HG03025 (cell line): ENCODE data around the gene POLDIP2.

ENCODE experiments used
- ATAC-seq: cut with Tn5 transposase; IDR thresholded peaks from one replicate; pipeline ENCODE4 v1.9.1; 2021; ENCODE audit warnings: mild to moderate bottlenecking, moderate library complexity; ENCODE audit not compliant: unreplicated experiment, low FRiP score

POLDIP2 gene

DNA sequence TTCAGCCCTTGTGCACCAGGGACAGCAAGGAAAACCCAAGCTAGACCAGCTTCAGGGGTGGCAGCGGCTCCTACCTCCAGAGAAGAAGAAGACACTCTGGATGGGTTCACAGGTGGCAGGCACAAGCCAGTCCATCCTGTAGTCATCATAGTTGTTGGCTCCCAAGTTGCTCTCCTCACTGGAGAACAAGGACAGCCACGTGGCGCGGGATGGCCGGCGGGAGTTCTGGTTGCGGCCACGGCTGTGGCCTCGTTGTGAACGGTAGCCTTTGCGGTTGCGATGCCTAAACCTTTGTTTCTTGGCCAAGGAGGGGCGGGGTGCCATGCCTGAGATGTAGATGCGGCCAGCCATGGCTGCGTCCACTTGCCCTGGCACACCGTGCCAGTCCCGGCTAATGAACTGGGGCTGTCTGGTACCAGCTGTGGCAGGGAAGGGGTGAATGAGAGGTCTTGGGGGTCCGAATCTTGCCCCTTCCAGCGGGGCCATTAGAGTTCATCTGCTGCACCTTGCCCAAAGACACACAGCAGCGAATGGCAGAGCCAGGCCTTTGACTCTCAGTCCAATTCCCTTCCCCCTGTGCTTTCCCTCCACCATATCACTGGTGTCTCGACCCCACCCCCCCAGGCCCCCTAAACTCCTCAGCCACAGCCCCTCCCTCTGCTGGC is 10.4 kb upstream of the POLDIP2 start:
- no peak for ATAC-seq

GRCh38 chr17:28366605-28367004 is 9.3 kb upstream of the POLDIP2 start:
- ATAC-seq, result no peak

DNA sequence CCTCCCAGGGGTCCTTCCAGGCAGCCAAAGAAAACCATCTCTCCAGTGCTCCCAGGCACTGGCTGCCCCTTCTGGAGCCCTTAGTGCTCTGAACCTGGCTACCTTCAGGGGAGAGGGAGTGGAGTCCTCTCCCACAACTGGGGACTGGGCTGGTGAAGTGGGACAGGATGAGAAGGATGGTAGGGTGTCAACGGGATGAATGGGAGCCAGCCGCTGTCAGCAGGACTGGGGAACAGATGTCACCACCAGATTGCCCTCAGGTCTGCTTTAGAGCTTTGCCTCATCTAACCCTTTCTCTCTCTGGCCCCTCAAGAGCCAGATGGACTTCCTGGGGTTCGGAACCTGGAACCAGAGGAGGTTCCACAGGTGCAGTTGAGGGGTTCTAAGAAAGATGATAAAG is 8.2 kb upstream of the POLDIP2 start:
- no peak for ATAC-seq

DNA sequence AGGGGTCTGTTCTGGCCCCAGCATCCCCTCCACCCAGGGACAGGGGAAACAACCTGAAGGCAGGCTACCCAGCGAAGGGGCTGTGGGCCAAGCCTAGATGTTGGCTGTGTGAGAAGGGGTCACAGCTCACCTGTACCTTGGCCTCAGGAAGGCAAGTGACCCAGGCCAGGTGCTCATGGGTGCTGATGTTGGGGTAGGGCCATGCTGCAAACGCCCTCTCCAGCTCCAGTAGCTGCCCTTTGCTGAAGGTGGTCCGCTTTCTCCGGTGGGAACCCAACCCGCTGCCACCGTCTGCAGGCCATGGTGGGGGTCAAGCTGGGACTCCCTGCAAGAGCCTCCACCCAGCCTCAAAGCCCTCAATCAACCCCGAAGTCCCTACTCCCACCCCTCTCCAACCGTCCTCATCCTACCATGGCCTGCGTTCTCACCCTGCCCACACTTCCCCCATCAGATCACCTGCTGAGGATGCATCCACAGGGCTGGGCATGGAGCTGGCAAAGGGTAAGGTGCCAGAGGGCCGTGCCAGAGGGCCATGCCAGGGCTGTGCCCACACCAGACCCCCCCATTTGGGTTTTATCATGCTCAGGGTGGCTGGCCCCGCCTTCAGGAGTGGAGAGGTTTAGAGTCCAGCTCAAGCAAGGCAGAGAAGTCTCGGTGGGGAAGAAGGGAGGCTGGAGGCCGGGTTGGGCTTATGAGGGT is 7.5 kb upstream of the POLDIP2 start, which contains the start of gene SEBOX:
TSS of gene SEBOX (minus strand) at position 535 of the 699 bp plus-strand sequence. CDS start at position 487, 48 bp downstream.
- no peak for ATAC-seq

DNA sequence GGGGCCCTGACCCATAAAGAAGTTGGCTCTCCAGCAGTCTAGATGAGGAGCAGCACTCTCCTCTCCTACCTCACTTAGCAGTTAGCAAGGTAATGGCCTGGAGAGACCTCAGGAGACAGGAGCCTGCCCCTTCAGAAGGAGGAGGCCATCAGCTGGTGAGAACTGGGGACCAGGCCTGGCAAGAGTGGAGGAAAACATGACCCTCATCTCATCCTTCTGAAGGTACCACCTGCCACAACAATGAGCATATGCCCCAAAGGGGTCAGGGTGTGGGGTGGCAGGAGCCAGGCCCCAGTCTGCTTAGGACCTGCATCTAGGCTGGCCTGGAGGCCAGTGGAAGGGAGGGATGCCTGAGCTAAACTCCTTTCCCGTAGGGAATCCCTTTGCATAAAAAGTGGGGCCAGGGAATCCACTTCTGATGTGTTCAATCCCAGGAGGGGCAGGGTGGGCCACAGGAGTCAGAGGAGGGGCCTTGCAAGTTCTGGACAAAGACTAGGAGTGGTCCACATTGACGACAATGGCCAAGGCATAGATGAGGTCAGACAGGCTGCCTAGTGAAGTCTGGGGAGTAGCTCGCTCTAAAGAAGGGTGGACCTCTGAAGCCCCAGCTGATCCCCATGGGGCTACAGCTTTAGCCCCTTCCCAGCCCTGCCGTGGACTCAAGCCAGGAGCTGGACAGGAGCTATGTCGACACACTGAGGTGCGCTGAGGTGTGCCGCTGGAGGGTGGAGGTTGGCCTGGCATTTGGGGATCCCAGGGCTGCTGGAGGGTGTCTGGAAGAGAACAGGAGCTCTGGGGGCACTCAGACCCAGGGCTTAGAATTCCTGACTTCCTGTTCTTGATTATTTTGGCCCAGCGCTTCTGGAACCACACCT is 6.7 kb upstream of the POLDIP2 start:
- ATAC-seq, result no peak

GRCh38 chr17:28363186-28363585 is 5.9 kb upstream of the POLDIP2 start:
- ATAC-seq, result no peak

DNA sequence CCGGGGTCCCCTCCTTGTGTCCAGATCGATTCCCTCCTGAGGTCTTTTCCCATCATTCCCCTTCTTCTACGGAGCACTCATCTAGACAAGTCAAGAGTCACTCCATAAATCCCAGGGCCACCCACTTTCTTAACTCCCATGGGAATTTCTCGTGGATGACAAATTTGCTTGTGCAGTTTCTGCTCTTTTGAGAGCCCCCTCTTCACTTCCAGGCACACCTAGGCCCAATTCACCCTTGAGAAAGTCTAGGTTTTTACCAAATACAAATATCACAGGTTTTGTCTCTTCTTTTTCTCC is 522 bp upstream of the POLDIP2 start:
- ATAC-seq, result no peak

DNA sequence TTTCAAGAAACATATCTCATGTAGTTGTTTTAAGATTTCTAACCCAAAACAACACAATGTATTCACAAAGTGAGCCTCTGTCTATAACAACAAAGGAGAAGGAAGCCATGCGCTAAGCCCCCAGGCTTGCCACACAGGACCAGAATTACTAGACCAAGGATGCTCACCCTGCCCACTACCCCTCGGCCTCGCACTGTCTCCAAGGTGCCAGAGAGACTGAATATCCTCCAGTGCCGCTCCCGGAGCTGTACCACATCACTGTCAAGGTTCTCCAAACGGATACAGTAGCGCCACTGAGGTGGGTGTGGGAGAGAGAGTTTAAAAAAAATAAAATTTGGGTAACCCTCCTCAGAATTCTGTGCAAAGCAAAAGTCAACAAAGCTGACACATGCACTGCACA is 7.1 kb downstream of the POLDIP2 start:
- no peak for ATAC-seq

DNA sequence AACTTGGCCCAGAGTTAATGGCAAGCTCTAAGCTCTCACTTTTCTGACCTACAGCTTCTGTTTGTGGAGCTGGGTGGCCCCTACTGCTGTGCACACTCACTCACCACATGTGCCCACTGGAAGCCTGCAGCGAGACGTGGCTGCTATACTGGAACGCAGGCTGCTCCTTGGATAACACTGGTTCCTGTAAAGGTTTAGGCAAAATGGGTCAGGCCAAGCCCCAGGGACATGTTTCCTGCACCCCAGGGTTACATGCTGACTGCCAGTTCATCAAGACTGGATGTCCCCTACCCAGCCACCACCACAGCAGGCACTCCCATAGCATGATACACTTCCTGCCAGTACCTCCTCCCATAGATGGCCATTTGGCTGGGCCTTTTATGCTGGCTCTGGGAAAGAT is 8.3 kb downstream of the POLDIP2 start:
- ATAC-seq, result no peak

DNA sequence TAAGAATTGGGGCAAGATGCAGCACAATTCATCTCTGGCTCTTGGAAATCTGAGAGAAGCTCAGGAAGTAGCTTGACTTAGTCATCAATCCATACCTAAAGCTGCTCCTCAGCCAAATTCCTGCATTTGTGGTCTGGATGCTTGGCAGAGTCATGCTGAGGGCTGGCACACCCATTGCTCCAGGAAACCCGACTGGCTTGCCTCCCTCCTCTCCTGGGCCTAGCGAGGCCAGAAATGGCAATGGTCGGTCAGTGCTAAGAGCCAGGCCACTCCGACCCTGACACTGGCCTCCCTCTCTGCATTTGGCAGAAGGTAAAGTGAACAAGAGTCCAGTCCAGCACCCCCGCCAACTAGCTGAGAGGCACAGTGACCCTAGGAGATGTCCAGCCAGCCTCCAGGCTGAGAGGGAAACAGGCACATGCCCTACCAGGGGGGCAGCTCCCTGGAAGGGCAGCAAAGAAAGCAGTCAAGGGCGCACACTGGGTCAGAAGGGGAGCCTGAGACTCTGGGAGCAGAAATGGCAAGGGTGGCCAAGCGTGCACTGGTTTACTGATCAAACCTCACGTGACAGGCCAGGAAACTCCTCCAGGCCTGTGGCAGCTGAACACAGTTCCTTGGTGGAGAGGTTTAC is 10.0 kb downstream of the POLDIP2 start:
- no peak for ATAC-seq

DNA sequence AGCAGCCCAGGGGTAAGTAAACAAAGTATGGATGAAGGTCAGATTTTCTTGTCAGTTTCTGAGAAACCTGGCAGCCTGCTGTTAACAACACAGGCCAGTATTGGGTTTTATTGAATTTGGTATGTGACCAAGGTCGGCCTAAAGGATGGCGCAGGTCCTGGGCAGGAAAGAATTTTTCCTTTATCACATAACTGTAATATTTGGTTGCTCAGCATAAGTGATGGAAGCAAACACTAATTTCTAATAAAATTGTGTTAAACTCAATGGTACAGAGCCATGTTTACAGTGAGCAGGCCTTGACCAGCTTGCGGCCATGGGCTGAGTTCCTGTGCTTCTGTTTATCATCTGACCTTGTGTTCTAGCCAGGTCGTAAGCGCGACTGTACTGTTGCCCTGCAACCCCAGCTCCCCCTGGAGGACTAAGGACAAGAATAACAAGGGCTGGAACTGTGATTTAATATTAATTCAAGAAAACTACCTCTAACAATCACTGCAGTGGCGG is 10.5 kb downstream of the POLDIP2 start:
- ATAC-seq, result no peak

- no peak for ATAC-seq
Measured at GRCh38 chr17:28346199-28346580, 11.1 kb downstream of the POLDIP2 start.

GRCh38 chr17:28345419-28346198 is 11.7 kb downstream of the POLDIP2 start:
- no peak for ATAC-seq

DNA sequence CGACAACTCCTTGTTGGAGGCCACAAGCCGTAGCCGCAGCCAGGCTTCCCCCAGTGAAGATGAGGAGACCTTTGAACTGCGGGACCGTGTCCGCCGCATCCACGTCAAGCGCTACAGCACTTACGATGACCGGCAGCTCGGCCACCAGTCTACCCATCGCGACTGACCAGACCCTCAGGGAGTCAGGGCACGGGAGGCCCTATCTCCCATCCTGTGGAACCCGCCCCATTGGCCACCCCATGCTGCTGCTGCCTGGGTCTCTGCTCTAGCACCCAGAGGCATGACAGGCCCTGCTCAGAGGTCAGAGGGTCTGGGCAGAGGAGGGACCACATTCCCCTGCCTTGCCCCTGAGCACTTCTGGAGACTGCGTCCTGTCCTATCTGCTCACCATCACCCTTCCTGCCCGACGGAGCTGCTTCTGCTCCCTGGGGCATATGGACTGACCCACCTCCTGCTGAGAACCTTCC is 12.9 kb downstream of the POLDIP2 start:
- no peak for ATAC-seq

- ATAC-seq, result no peak
Measured at GRCh38 chr17:28344011-28344410, 13.3 kb downstream of the POLDIP2 start.

DNA sequence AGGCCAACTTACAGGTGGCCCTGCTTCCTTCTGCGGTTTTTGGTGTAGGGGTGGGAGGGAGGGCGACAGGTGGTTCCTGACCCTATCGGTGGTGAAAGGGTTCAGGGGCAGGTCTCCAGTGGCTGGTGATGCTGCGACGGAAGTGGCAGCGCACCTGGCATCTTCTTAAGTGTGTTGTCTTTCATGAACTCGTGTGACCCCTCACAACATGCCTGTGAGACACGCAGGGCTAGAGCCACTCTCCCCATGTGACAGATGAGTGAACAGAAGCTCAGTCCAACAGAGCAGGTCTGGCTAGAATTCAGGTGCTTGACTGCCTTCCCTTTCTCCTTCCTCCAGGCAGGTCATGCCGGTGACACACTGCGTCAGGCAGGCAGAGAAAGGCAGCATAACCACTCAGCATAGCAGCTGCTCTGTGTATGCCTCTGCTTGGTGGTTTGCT is 13.8 kb downstream of the POLDIP2 start:
- no peak for ATAC-seq

DNA sequence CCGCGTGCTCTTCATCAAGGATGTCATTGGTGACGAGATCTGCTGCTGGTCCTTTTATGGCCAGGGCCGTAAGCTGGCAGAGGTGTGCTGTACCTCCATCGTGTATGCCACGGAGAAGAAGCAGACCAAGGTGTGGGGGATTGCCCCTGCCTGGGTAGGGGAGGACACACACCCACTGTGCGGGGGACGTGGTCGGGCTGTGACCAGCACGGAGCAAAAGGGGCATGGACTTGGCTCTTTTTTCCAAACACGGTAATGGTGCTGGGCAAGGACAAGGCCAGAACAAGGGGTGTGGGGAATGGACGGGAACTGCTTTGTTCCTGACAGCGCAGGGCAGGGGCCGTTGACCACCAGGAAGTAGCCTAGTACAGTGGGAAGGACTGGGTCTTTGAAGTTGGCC is 15.0 kb downstream of the POLDIP2 start:
- ATAC-seq, result no peak

DNA sequence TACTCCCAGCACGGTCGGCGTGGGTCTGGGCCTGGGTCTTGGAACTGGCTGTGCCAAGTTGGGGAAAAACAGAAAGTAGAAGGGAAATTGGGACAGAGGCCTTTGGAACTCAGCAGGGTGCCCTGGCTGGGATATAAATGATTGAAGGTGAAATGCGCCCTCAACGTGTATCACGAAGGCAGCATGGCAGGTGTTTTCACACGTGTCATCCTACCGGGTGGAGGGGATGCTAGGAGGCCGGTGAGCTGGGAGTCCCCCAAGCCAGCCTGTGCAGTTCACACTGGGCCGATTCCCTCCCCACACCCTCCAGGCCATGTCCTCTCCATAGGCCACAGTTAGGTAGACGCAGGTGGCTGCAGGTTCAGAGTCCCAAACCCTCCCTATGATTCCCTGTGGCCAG is 15.8 kb downstream of the POLDIP2 start:
- no peak for ATAC-seq

GRCh38 chr17:28340374-28340773 is 17.0 kb downstream of the POLDIP2 start:
- no peak for ATAC-seq

DNA sequence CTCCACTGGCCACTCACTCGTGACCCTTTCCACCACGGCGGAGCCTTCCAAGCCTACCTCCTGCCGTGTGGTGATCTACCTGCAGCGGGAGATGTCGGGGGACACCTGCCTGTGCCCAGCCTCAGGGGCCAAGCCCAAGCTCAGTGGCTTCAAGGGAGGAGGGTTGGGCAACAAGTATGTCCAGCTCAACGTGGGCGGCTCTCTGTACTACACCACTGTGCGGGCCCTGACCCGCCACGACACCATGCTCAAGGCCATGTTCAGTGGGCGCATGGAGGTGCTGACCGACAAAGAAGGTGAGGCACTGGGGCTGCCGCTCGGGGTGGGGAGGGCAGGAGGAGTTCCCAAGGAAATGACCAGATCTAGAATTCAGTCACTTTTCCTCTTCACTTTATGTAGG is 17.9 kb downstream of the POLDIP2 start:
- ATAC-seq, result no peak
